Right renal pelvis (tissue), 4 donors: ENCODE measurements around the gene SRRD. TPM values are rescaled to one million over a fixed set of nuclear protein-coding genes. Genes with fewer than 3 reads are reported as not detected.

Experiments used
- DNase-seq, 4 donors: peaks; one replicate each; pipeline ENCODE4 v3.0.0-alpha.2; 2013; ENCODE audit warnings: low read depth in 4 of 4, low spot score in 3 of 4, missing footprints in 1 of 4
- polyA plus RNA-seq, 4 donors: library from polyadenylated mRNA; unstranded; fragments of 120-200 nt; gene quantifications; one replicate each; pipeline ENCODE4 v1.2.1, GENCODE V29; 2013; ENCODE audit not compliant: insufficient read length in 4 of 4

The SRRD gene
- polyA plus RNA-seq, 4 donors = 28.3 to 38.1 (median 34.5) TPM

- DNase-seq = no peak
Observed at GRCh38 chr22:26452236-26453016, 31.3 kb upstream of the SRRD start.

GRCh38 chr22:26453216-26453615 lies 30.5 kb upstream of the SRRD start:
- DNase-seq = no peak

GRCh38 chr22:26453812-26454500 lies 29.7 kb upstream of the SRRD start:
- no peak for DNase-seq

GRCh38 chr22:26457661-26458272 lies 25.9 kb upstream of the SRRD start:
- DNase-seq = no peak

GRCh38 chr22:26460202-26460601 lies 23.5 kb upstream of the SRRD start:
- DNase-seq = no peak

- peak in 1 of 4 donors; percentile 38 for DNase-seq
Observed at GRCh38 chr22:26461188-26461810, 22.4 kb upstream of the SRRD start.

GRCh38 chr22:26462051-26462450 lies 21.6 kb upstream of the SRRD start:
- DNase-seq = no peak

GRCh38 chr22:26462641-26463040 lies 21.0 kb upstream of the SRRD start:
- DNase-seq = no peak

- peak in 1 of 4 donors; percentile 42 for DNase-seq
Observed at GRCh38 chr22:26463101-26463661, 20.5 kb upstream of the SRRD start.

- DNase-seq = no peak
Observed at GRCh38 chr22:26463688-26464087, 20.0 kb upstream of the SRRD start.

- DNase-seq = no peak
Observed at GRCh38 chr22:26464312-26464711, 19.4 kb upstream of the SRRD start.

GRCh38 chr22:26466196-26466595 lies 17.5 kb upstream of the SRRD start:
- no peak for DNase-seq

- DNase-seq = no peak
Observed at GRCh38 chr22:26470807-26471206, 12.9 kb upstream of the SRRD start.

- no peak for DNase-seq
Observed at GRCh38 chr22:26471522-26471921, 12.2 kb upstream of the SRRD start.

- DNase-seq = no peak
Observed at GRCh38 chr22:26474682-26475081, 9.0 kb upstream of the SRRD start.

GRCh38 chr22:26476705-26477340 lies 6.9 kb upstream of the SRRD start:
- no peak for DNase-seq

- DNase-seq = no peak
Observed at GRCh38 chr22:26477341-26477731, 6.3 kb upstream of the SRRD start.

- no peak for DNase-seq
Observed at GRCh38 chr22:26479043-26479791, 4.5 kb upstream of the SRRD start.

GRCh38 chr22:26479792-26480610 lies 3.7 kb upstream of the SRRD start:
- DNase-seq = no peak
